Measurements from ENCODE around the gene ARID3A.

The ARID3A gene

GRCh38 chr19:1009981-1010538 lies 84.2 kb downstream of the ARID3A start:
- H3K4me3 ChIP-seq (ENCODE audit: low read length), result no peak overlapping the region
- no peak overlapping the region for H3K9ac ChIP-seq (ENCODE audit: low read depth, low read length)
- no peaks in the 10 kb centered on the region for H3K4me1 ChIP-seq (ENCODE audit: control insufficient read depth, insufficient read depth, low read length)
- no peak overlapping the region for H3K4me2 ChIP-seq (ENCODE audit: low read length)
- H3K36me3 ChIP-seq (ENCODE audit: insufficient read depth, low read length), result peaks cover 35% of the 10 kb centered on the region
- no peaks in the 10 kb centered on the region for H3K9me3 ChIP-seq (replicated peaks; ENCODE audit: low read length)
- H3K27me3 ChIP-seq (ENCODE audit: control insufficient read depth, insufficient read depth, low read length), result no peaks in the 10 kb centered on the region

GRCh38 chr19:1010586-1011510 lies 85.0 kb downstream of the ARID3A start:
- H3K27me3 ChIP-seq (ENCODE audit: control insufficient read depth, insufficient read depth, low read length), result no peaks in the 10 kb centered on the region
- H3K4me1 ChIP-seq (ENCODE audit: control insufficient read depth, insufficient read depth, low read length), result peaks cover 4% of the 10 kb centered on the region
- peaks cover 39% of the 10 kb centered on the region for H3K36me3 ChIP-seq (ENCODE audit: insufficient read depth, low read length)
- no peak overlapping the region for H3K4me2 ChIP-seq (ENCODE audit: low read length)
- H3K9me3 ChIP-seq (replicated peaks; ENCODE audit: low read length), result no peaks in the 10 kb centered on the region
- no peak overlapping the region for H3K4me3 ChIP-seq (ENCODE audit: low read length)
- H3K9ac ChIP-seq (ENCODE audit: low read depth, low read length), result no peak overlapping the region

- Histone ChIP-seq H3K4me2 (ENCODE audit: low read length) (no peak overlapping the region), H3K4me3 (ENCODE audit: low read length) (no peak overlapping the region), H3K9me3 (replicated peaks; ENCODE audit: low read length) (no peaks in the 10 kb centered on the region), H3K4me1 (ENCODE audit: control insufficient read depth, insufficient read depth, low read length) (peaks cover 13% of the 10 kb centered on the region), H3K36me3 (ENCODE audit: insufficient read depth, low read length) (peaks cover 39% of the 10 kb centered on the region), H3K9ac (ENCODE audit: low read depth, low read length) (no peak overlapping the region), H3K27me3 (ENCODE audit: control insufficient read depth, insufficient read depth, low read length) (no peaks in the 10 kb centered on the region)
Measured at GRCh38 chr19:1011831-1012333, 86.0 kb downstream of the ARID3A start.

GRCh38 chr19:1012334-1012733 lies 86.5 kb downstream of the ARID3A start:
- Histone ChIP-seq H3K4me1 (ENCODE audit: control insufficient read depth, insufficient read depth, low read length) (peaks cover 17% of the 10 kb centered on the region), H3K4me2 (ENCODE audit: low read length) (no peak overlapping the region), H3K4me3 (ENCODE audit: low read length) (no peak overlapping the region), H3K27me3 (ENCODE audit: control insufficient read depth, insufficient read depth, low read length) (no peaks in the 10 kb centered on the region), H3K9ac (ENCODE audit: low read depth, low read length) (no peak overlapping the region), H3K36me3 (ENCODE audit: insufficient read depth, low read length) (peaks cover 39% of the 10 kb centered on the region), H3K9me3 (replicated peaks; ENCODE audit: low read length) (no peaks in the 10 kb centered on the region)

DNA sequence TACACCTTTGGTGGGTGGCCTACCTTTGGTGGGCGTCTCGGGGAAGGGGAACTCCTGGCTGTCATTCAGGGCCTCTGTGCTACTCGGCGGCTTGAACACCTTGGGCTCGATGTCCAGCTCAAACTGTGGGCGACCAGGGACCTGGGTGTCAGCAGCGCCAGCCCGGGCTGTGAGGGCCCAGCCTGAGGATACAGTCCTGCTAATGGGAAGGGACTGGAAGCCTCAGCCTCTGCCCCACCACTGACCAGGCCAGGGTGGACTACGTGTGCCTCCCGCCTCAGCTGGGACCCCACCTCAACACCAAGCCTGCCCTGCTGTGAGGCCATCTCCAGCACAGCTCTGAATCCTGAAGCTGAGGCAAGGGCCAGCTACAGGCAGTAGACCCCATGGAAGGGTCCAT lies 87.4 kb downstream of the ARID3A start:
- H3K9me3 ChIP-seq (replicated peaks; ENCODE audit: low read length), result no peaks in the 10 kb centered on the region
- peaks cover 39% of the 10 kb centered on the region for H3K36me3 ChIP-seq (ENCODE audit: insufficient read depth, low read length)
- no peak overlapping the region for H3K9ac ChIP-seq (ENCODE audit: low read depth, low read length)
- peaks cover 26% of the 10 kb centered on the region for H3K4me1 ChIP-seq (ENCODE audit: control insufficient read depth, insufficient read depth, low read length)
- no peaks in the 10 kb centered on the region for H3K27me3 ChIP-seq (ENCODE audit: control insufficient read depth, insufficient read depth, low read length)
- H3K4me3 ChIP-seq (ENCODE audit: low read length), result no peak overlapping the region
- no peak overlapping the region for H3K4me2 ChIP-seq (ENCODE audit: low read length)

- peaks cover 30% of the 10 kb centered on the region for H3K36me3 ChIP-seq (ENCODE audit: insufficient read depth, low read length)
- H3K4me1 ChIP-seq (ENCODE audit: control insufficient read depth, insufficient read depth, low read length), result peaks cover 36% of the 10 kb centered on the region
- no peak overlapping the region for H3K9ac ChIP-seq (ENCODE audit: low read depth, low read length)
- H3K9me3 ChIP-seq (replicated peaks; ENCODE audit: low read length), result no peaks in the 10 kb centered on the region
- no peak overlapping the region for H3K4me3 ChIP-seq (ENCODE audit: low read length)
- no peak overlapping the region for H3K4me2 ChIP-seq (ENCODE audit: low read length)
- H3K27me3 ChIP-seq (ENCODE audit: control insufficient read depth, insufficient read depth, low read length), result no peaks in the 10 kb centered on the region
Measured at GRCh38 chr19:1014161-1015060, 88.6 kb downstream of the ARID3A start.

DNA sequence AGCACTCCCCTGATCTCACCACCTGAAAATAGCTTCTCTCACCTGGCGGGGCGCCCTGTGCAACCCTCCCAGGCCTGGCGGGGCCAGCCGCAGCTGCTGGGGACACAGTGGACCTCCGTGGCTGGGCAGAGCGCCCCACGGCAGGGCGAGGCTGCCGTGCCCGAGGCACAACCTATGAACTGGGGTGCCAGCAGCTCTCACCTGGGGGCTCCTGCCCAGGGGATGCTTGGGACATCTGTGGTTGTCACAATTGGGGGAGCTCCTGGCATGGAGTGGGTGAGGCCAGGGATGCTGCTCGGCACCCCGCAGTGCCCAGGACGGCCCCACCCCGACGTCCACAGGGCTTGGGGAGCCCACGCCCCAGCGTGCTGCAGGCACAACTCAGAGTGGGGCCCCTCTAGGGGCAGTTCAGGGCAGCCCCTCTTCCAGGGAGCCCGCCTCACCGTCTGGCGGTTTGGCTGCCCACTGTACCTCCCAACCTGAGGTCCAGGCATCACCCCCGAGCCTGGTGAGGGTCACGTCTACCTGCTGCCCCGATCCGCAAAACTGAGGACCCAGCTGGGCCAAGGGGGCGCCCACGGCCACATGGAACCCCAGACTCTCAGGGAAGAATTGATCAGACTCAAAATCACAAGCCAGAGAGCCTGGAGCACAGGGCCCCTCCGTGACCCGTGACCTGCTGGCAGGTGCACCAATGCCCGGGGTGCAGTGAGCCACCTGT lies 89.4 kb downstream of the ARID3A start:
- Histone ChIP-seq H3K9ac (ENCODE audit: low read depth, low read length) (no peak overlapping the region), H3K4me3 (ENCODE audit: low read length) (no peak overlapping the region), H3K4me2 (ENCODE audit: low read length) (no peak overlapping the region), H3K4me1 (ENCODE audit: control insufficient read depth, insufficient read depth, low read length) (peaks cover 40% of the 10 kb centered on the region), H3K9me3 (replicated peaks; ENCODE audit: low read length) (no peaks in the 10 kb centered on the region), H3K27me3 (ENCODE audit: control insufficient read depth, insufficient read depth, low read length) (no peaks in the 10 kb centered on the region), H3K36me3 (ENCODE audit: insufficient read depth, low read length) (peaks cover 26% of the 10 kb centered on the region)

GRCh38 chr19:1015782-1016646 lies 90.2 kb downstream of the ARID3A start:
- Histone ChIP-seq H3K27me3 (ENCODE audit: control insufficient read depth, insufficient read depth, low read length) (no peaks in the 10 kb centered on the region), H3K36me3 (ENCODE audit: insufficient read depth, low read length) (peaks cover 26% of the 10 kb centered on the region), H3K9ac (ENCODE audit: low read depth, low read length) (no peak overlapping the region), H3K4me1 (ENCODE audit: control insufficient read depth, insufficient read depth, low read length) (peaks cover 40% of the 10 kb centered on the region), H3K4me3 (ENCODE audit: low read length) (no peak overlapping the region), H3K9me3 (replicated peaks; ENCODE audit: low read length) (no peaks in the 10 kb centered on the region), H3K4me2 (ENCODE audit: low read length) (peak overlapping the region; percentile 100)

DNA sequence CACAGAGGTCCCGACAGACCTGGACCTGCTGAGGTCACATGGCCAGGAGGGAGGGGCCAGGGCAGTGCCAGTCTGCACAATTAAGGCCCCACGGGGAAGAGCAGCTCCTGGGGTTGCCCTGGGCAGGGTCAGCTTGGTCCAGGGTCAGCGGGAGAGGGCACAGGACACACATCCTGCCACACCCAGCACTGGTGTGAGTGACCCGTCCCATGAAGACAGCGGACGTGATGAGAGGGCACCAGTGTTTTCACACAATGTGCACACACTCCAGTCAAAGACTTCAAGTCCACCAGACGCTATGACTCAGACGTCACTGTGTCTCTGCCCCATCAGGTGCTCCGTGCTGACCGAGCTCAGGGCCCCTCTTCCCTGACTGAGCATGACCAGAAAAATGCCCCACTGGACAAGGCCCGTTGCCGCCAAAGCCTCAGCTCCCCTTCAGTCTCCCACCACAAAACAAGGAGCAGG lies 90.8 kb downstream of the ARID3A start:
- Histone ChIP-seq H3K27me3 (ENCODE audit: control insufficient read depth, insufficient read depth, low read length) (no peaks in the 10 kb centered on the region), H3K4me2 (ENCODE audit: low read length) (peak overlapping the region; percentile 100), H3K36me3 (ENCODE audit: insufficient read depth, low read length) (peaks cover 26% of the 10 kb centered on the region), H3K4me1 (ENCODE audit: control insufficient read depth, insufficient read depth, low read length) (peaks cover 40% of the 10 kb centered on the region), H3K9me3 (replicated peaks; ENCODE audit: low read length) (no peaks in the 10 kb centered on the region), H3K4me3 (ENCODE audit: low read length) (peak overlapping the region; percentile 25), H3K9ac (ENCODE audit: low read depth, low read length) (peak overlapping the region; percentile 28)
